Measurements from ENCODE around the gene HSPA12B. TPM values are rescaled to one million over a fixed set of nuclear protein-coding genes. Genes with fewer than 3 reads are reported as not detected.

The HSPA12B gene
- polyA plus RNA-seq, 1 experiment: 0.02 TPM

GRCh38 chr20:3720068-3720467 is 12.4 kb upstream of the HSPA12B start:
- no peak overlapping the region for H3K4me3 ChIP-seq (ENCODE audit: low read depth, low read length)
- H3K36me3 ChIP-seq (ENCODE audit: control insufficient read depth, insufficient read depth, low read length): no peaks in the 10 kb centered on the region
- ChIA-PET POLR2A (no interaction called here), CTCF (interaction anchor here (1.9 to 2.2 kb wide), 3 partner anchors 9 to 33 kb away, joined by 5 to 13 read pairs (median 5); no protein-coding TSS in a partner anchor)
- no peaks in the 10 kb centered on the region; the same call in 1 of the 2 replicates for H3K27me3 ChIP-seq (ENCODE audit: control insufficient read depth, insufficient read depth, low read length)
- no peak for DNase-seq (ENCODE audit: low read depth)
- no peak for TF ChIP-seq CTCF (IDR thresholded peaks at IDR 0.05; ENCODE audit: insufficient read depth, low read depth, low read length)

DNA sequence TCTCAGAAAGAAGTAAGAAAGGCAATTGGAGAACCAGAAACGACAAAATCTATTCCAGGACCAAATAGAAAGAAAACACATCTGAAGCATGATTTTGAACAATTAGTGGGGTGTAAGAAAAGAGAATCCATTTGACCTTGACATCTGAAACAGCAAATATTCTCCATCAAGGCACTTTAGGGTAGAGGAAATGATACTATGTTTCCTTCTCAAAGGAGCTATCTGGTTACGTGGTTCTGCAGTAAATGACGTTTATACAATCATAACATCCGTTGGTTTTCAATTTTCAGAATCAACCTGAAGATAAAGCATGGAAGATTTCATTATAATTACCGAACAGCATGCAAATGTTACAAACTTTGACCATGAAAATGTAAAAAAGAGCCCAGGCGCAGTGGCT is 11.9 kb upstream of the HSPA12B start:
- Histone ChIP-seq H3K27me3 (ENCODE audit: control insufficient read depth, insufficient read depth, low read length) (no peaks in the 10 kb centered on the region; the same call in 1 of the 2 replicates), H3K4me3 (ENCODE audit: low read depth, low read length) (no peak overlapping the region), H3K36me3 (ENCODE audit: control insufficient read depth, insufficient read depth, low read length) (no peaks in the 10 kb centered on the region)
- POLR2A ChIA-PET: no interaction called here
- CTCF ChIA-PET: interaction anchor here (1.9 to 2.2 kb wide), 3 partner anchors 10 to 32 kb away, joined by 5 to 13 read pairs (median 5); no protein-coding TSS in a partner anchor
- TF ChIP-seq CTCF (IDR thresholded peaks at IDR 0.05; ENCODE audit: insufficient read depth, low read depth, low read length): no peak
- no peak for DNase-seq (ENCODE audit: low read depth)

- ChIA-PET POLR2A (no interaction called here), CTCF (interaction anchor here (1.4 kb wide), 1 partner anchor 11 kb away, joined by 10 read pairs; no protein-coding TSS in a partner anchor)
- H3K4me3 ChIP-seq (ENCODE audit: low read depth, low read length): no peak overlapping the region
- no peaks in the 10 kb centered on the region; the same call in 1 of the 2 replicates for H3K27me3 ChIP-seq (ENCODE audit: control insufficient read depth, insufficient read depth, low read length)
- no peaks in the 10 kb centered on the region for H3K36me3 ChIP-seq (ENCODE audit: control insufficient read depth, insufficient read depth, low read length)
- no peak for TF ChIP-seq CTCF (IDR thresholded peaks at IDR 0.05; ENCODE audit: insufficient read depth, low read depth, low read length)
- DNase-seq (ENCODE audit: low read depth): no peak
Observed at GRCh38 chr20:3721912-3722311, 10.6 kb upstream of the HSPA12B start.

- Histone ChIP-seq H3K4me3 (ENCODE audit: low read depth, low read length) (no peak overlapping the region), H3K36me3 (ENCODE audit: control insufficient read depth, insufficient read depth, low read length) (no peaks in the 10 kb centered on the region), H3K27me3 (ENCODE audit: control insufficient read depth, insufficient read depth, low read length) (no peaks in the 10 kb centered on the region; the same call in none of the 2 replicates)
- no peak for DNase-seq (ENCODE audit: low read depth)
- no peak for TF ChIP-seq CTCF (IDR thresholded peaks at IDR 0.05; ENCODE audit: insufficient read depth, low read depth, low read length)
- POLR2A ChIA-PET: no interaction called here
- CTCF ChIA-PET: interaction anchor here (0.6 to 1.1 kb wide), 2 partner anchors 14 to 1016 kb away, joined by 3 read pairs; no protein-coding TSS in a partner anchor
Observed at GRCh38 chr20:3723284-3723683, 9.2 kb upstream of the HSPA12B start.

DNA sequence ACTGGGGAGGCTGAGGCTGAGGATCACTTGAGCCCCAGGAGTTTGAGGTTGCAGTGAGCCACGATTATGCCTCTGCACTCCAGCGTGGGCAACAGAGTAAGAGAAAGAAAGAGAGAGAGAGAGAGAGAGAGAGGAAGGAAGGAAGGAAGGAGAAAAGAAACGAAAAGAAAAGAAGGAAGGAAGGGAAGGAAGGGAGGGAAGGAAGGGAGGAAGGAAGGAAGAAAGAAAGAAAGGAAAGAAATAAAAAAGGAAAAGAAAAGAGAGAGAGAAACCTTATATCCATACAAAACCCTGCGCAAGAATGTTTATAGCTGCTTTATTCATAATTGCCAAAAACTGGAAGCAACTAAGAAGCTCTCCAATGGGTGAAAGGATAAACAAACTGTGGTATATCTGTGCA is 8.1 kb upstream of the HSPA12B start:
- POLR2A ChIA-PET: no interaction called here
- CTCF ChIA-PET: interaction anchor here (1.0 to 1.6 kb wide), 2 partner anchors 8 to 13 kb away, joined by 7 read pairs; no protein-coding TSS in a partner anchor

More for the DNA sequence above, 8.1 kb upstream of the HSPA12B start:
- Histone ChIP-seq H3K27me3 (ENCODE audit: control insufficient read depth, insufficient read depth, low read length) (no peaks in the 10 kb centered on the region; the same call in none of the 2 replicates), H3K4me3 (ENCODE audit: low read depth, low read length) (no peak overlapping the region), H3K36me3 (ENCODE audit: control insufficient read depth, insufficient read depth, low read length) (no peaks in the 10 kb centered on the region)
- DNase-seq (ENCODE audit: low read depth): no peak
- TF ChIP-seq CTCF (IDR thresholded peaks at IDR 0.05; ENCODE audit: insufficient read depth, low read depth, low read length): no peak
